Hindlimb muscle (tissue), 1 donor: ENCODE measurements around the gene CACNA1A. TPM values are rescaled to one million over a fixed set of nuclear protein-coding genes. Genes with fewer than 3 reads are reported as not detected.

Experiments used
- DNase-seq: peaks from one replicate; pipeline ENCODE4 v3.0.0-alpha.2; 2013
- polyA plus RNA-seq: library from polyadenylated mRNA; unstranded; fragments of 120-200 nt; gene quantifications from one replicate; pipeline ENCODE4 v1.2.1, GENCODE V29; 2013; ENCODE audit not compliant: insufficient read length

The CACNA1A gene
- polyA plus RNA-seq, 1 donor, result 1.8 TPM

DNA sequence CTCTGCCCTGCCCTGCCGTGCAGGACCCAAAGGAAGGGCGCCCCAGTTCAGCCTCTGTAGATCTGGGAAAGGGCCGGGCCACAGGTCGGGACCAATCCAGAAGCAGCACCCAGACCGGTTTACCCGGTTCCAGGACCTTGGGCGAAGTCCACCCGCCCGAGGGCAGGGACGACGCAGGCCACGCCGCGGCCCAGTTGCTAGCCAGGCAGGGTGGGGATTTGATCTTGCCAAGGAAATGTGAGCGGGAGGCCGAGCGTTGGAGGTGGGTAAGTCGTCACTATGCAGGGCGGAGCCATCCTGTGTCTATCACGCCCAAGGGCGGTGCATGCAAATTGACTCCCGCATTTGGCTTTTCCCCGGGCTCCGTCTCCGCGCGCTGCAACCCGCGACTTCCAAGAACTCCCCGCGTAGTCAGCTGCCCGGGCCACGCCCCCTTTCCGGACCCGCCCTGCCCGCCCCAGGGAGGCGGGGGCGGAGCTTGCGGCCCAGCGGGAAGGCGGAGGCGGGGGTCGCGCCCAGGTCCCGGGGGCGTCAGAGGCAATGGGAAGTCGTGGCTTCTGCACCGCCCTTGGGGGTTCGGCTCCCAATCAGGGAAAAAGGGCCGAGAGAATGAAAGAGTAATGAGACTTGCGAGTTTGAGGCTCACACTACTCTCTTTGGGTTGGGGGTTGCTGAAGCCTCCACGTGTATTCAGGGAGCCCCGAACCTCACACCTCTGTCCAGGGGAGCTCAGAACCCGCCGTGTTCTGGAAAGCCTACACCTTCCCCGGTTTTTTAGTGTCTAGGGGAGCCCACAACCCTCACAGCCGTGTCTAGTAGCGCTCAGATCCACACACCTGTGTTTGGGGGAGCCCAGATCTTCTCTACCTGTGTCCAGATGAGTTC lies 343.3 kb downstream of the CACNA1A start:
- peak; percentile 95 for DNase-seq

DNA sequence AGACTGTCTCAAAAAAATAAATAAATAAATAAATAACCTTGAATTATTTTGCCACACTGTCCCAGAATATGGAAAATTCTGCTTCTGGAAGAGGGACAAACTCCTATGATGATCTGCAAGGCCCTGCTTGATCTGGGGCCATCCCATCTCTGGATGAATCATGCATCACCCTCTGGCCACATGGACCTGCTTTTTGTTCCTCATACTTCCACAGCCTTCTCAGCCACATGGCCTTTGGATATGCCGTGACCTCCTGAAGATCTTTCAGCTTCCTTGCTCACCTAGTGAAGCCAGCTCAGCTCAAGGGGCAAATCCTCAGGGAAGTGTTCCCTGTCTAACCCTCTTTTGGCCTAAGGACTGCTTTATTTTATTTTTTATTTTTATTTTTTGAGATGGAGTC lies 345.7 kb downstream of the CACNA1A start:
- DNase-seq, result no peak

DNA sequence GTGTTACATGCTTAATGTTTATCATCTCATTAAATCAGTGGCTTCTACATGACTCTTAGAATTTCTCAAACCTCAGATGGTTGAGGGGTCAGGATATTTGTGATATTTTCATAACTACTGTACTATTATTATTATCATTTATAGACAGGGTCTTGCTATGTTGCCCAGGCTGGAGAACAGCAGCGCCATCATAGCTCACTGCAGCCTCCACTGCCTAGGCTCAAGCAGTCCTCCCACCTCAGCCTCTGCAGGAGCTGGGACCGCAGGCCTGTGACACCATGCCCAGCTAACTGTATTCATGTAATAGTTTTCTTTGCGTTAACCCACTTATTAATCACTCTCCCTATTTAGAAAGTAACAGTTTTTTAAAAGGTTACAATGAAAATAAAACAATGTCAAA lies 346.6 kb downstream of the CACNA1A start:
- DNase-seq, result no peak
